Activated effector memory CD4-positive, alpha-beta T cell treated with Interleukin-2 at 50 U/mL for 16 hours (primary cell): ENCODE data around the gene ANKRD45.
"Not testable (repeated sequence)": the region's sequence is repeated elsewhere in the genome, so short reads cannot be mapped to it uniquely, and the experiment has no call there.

Experiments
- DNase-seq: peaks from one replicate; pipeline ENCODE4 v3.0.0-alpha.2; 2020

The ANKRD45 gene

GRCh38 chr1:173568483-173568882, 101.2 kb downstream of the ANKRD45 start:
- no peak for DNase-seq

GRCh38 chr1:173563846-173564245, 105.8 kb downstream of the ANKRD45 start:
- not testable (repeated sequence) for DNase-seq

- no peak for DNase-seq
Observed at GRCh38 chr1:173562813-173563212, 106.8 kb downstream of the ANKRD45 start.

DNA sequence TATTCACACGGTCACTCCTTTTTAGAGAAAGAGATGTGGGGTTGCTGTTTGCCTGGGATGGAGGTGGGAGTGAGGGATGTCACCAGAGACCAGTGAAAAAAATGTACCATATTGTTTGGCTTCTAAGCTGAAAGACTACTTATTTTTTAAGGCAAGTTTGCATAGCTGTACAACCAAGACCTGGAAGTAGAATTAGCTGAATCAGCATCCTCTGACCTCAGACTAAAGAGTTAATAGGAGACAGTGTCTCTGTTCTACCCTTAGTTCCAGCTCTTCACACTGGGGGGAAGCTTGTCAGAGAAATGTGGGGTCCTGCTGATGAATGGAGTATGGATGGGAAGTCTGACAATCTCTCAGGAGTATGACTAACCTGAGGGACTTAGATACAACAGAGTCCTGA, 108.4 kb downstream of the ANKRD45 start:
- no peak for DNase-seq

DNA sequence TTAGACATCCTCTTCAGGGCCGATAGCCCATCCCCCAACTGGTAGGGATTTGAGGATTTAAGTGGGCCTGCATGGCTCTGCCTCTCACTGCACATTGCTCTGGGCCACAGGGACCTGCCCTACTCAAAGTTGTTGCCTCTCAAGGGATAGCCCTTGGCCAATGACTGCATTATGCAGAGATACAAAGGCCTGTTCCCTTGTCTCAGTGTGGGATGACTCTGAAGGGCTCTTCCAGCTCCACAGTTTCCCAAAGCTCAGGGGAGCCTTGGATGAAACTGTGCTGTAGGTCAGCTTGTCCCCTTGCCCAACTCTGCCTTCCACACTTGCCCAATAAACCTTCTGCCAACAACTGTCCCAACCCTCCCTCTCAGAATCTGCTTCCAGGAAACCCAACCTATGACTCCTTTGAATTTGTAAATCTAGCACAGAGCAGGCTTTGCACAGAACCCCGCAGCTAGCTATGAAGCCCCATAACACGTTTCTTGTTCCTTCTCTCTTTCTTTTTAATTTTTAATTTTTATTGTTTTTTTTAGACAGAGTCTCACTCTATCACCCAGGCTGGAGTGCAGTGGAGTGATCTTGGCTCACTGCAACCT, 109.3 kb downstream of the ANKRD45 start:
- no peak for DNase-seq
